LNCaP clone FGC (cell line): ENCODE results near the gene ADGRG3.
A peak's percentile ranks its signal among the peaks of the same experiment; 100 is the strongest.

Source experiments
- DNase-seq: peaks from one replicate; pipeline ENCODE4 v3.0.0-alpha.2; 2011; ENCODE audit warnings: low read depth
- H3K4me3 ChIP-seq: 2 replicates; pipeline ENCODE4 v1.5.1; 2011; ENCODE audit warnings: mild to moderate bottlenecking, low read depth, low read length, control low read depth
- TF ChIP-seq, protein P1 (sequence below): IDR thresholded peaks from 2 replicates; pipeline ENCODE4 v1.5.1; 2012; ENCODE audit warnings: mild to moderate bottlenecking; ENCODE audit not compliant: control insufficient read depth, insufficient read depth; ENCODE audit errors: extremely low read depth

Gene ADGRG3

DNA sequence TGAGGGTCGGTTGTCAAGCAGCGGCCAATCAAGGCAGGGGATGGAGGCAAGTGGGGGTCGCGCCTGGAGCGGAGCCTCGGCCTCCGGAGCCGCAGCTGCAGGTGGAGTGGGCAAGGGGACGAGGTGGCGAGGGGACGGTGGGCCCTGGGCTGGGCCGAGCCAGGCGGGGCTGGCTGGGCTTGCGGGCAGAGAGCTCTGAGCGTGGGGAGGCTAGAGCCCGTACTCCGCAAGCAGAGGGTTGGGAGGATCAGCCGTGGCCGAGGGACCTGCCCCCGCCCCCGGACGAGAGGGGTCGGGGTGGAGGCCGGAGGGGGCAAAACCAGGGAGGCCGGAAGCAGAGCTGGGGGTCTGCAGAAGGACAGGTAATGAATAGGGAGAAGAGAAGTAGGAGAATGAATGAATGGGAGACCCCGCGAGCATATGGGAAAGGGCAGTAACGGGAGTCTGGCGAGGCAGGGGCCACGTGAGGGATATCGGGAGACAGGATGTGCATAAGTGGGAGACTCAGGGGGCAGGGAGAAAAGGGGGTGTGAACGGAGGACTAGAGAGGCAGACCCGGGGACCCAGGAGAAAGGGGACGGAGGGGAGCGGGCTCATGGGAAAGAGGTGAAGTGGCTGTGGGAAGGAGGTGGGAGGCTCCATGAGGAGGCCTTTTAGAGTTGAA, 67.8 kb downstream of the ADGRG3 start, which contains the start of gene KATNB1:
Gene KATNB1 (plus strand): TSS at position 16 of the 664 bp plus-strand sequence. CDS start 1,474 bp downstream, outside the sequence.
- TF ChIP-seq, protein P1, sequence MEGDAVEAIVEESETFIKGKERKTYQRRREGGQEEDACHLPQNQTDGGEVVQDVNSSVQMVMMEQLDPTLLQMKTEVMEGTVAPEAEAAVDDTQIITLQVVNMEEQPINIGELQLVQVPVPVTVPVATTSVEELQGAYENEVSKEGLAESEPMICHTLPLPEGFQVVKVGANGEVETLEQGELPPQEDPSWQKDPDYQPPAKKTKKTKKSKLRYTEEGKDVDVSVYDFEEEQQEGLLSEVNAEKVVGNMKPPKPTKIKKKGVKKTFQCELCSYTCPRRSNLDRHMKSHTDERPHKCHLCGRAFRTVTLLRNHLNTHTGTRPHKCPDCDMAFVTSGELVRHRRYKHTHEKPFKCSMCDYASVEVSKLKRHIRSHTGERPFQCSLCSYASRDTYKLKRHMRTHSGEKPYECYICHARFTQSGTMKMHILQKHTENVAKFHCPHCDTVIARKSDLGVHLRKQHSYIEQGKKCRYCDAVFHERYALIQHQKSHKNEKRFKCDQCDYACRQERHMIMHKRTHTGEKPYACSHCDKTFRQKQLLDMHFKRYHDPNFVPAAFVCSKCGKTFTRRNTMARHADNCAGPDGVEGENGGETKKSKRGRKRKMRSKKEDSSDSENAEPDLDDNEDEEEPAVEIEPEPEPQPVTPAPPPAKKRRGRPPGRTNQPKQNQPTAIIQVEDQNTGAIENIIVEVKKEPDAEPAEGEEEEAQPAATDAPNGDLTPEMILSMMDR: no peak
- H3K4me3 ChIP-seq: peak within 1 kb of the TSS; percentile 96
- DNase-seq: no peak

DNA sequence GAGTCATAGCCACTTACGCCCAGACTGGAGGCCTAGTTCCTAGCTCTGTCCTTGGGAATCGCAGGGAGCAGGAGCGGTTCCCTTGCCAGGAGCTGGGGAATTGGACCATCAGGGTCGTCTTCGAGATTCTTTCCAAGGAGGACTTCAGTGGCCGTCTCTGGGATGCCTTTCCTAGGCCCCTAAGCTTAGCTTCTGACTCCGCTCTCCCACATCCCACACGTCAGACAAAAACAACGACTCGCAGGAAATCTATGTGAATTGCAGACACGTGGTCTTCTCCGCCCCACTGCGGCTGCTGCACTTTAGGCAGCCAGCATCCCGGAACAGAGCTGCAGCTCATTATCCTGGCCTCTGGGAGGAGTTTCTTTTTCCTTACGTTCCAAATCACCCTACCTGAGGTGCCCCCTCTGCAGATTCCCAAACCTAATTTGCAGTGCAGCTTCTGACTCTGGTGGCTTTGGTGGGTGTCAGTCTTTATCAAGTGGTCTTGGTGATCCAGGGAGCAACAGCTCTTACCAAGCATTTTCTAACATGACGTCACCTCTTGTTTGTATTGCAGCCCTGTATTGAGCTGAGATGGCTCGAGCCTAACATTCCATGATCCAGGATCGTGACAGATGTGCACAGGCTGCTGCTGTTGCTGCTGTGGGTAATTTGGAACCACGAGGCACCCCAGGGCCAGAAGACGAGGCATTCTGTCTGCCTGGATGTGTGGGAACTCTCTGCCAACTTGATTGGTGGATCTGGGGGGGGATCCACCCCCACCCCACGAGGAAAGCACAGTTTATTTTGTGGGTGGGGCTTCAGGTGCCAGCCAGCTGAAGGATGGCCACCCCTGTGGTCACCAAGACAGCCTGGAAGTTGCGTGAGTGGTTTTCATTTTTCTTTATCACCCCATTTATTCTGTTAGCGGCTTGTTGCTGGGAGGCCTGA, 68.6 kb downstream of the ADGRG3 start:
- peak; percentile 26 for DNase-seq
- peak overlapping the region; percentile 96 for H3K4me3 ChIP-seq
- TF ChIP-seq, protein P1: no peak

DNA sequence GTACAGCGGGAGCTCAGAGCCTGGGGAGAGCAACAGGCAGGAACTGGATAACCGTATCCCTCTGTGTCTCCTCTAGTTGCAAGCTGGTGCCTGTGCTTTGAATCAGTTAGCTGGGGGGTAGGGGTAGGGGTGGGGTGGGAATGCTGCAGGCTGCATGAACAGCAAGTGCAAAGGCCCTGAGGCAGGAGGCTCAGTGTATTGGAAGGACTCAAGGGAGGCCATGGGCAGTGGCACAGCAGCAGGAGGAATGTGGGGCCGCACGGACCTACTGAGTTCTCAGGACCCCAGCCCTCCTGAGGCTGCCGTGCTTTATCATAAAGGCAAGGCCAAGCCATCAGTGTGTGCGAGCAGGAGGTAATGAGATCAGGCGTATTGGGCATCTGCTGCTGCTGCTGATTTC, 70.7 kb downstream of the ADGRG3 start:
- TF ChIP-seq, protein P1: no peak
- DNase-seq: no peak
- no peak overlapping the region for H3K4me3 ChIP-seq
